Measurements from ENCODE around the gene VWA8.

The VWA8 gene

GRCh38 chr13:41693434-41693833 lies 267.5 kb downstream of the VWA8 start:
- no peak overlapping the region for H3K4me3 ChIP-seq (ENCODE audit: low read depth, low read length)
- DNase-seq (ENCODE audit: low read depth, low spot score): no peak
- CTCF ChIA-PET: interaction anchor here (1.1 to 1.2 kb wide), 2 partner anchors 18 to 25 kb away, joined by 3 to 4 read pairs; no protein-coding TSS in a partner anchor
- POLR2A ChIA-PET: no interaction called here
- no peak for TF ChIP-seq CTCF (IDR thresholded peaks at IDR 0.05; ENCODE audit: insufficient read depth, low read length, missing control alignments)

GRCh38 chr13:41691274-41691673 lies 269.6 kb downstream of the VWA8 start:
- no peak for DNase-seq (ENCODE audit: low read depth, low spot score)
- no peak overlapping the region for H3K4me3 ChIP-seq (ENCODE audit: low read depth, low read length)
- POLR2A ChIA-PET: interaction anchor here (0.6 kb wide), 1 partner anchor 355 kb away, joined by 3 read pairs; no protein-coding TSS in a partner anchor
- TF ChIP-seq CTCF (IDR thresholded peaks at IDR 0.05; ENCODE audit: insufficient read depth, low read length, missing control alignments): no peak
- CTCF ChIA-PET: interaction anchor here (1.5 to 1.9 kb wide), 2 partner anchors 16 to 23 kb away, joined by 3 to 7 read pairs; no protein-coding TSS in a partner anchor

- no peak for TF ChIP-seq CTCF (IDR thresholded peaks at IDR 0.05; ENCODE audit: insufficient read depth, low read length, missing control alignments)
- CTCF ChIA-PET: no interaction called here
Measured at GRCh38 chr13:41682766-41683165, 278.1 kb downstream of the VWA8 start.

GRCh38 chr13:41682001-41682400 lies 278.9 kb downstream of the VWA8 start:
- H3K4me3 ChIP-seq (ENCODE audit: low read depth, low read length): no peak overlapping the region
- POLR2A ChIA-PET: no interaction called here
- no peak for DNase-seq (ENCODE audit: low read depth, low spot score)
- no peak for TF ChIP-seq CTCF (IDR thresholded peaks at IDR 0.05; ENCODE audit: insufficient read depth, low read length, missing control alignments)
- CTCF ChIA-PET: interaction anchor here (1.0 kb wide), 1 partner anchor 10 kb away, joined by 3 read pairs; no protein-coding TSS in a partner anchor

More at GRCh38 chr13:41682766-41683165, 278.1 kb downstream of the VWA8 start:
- no peak for DNase-seq (ENCODE audit: low read depth, low spot score)
- no peak overlapping the region for H3K4me3 ChIP-seq (ENCODE audit: low read depth, low read length)
- POLR2A ChIA-PET: no interaction called here

- ChIA-PET POLR2A (no interaction called here), CTCF (interaction anchor here (1.0 kb wide), 1 partner anchor 9 kb away, joined by 3 read pairs; no protein-coding TSS in a partner anchor)
- no peak overlapping the region for H3K4me3 ChIP-seq (ENCODE audit: low read depth, low read length)
- TF ChIP-seq CTCF (IDR thresholded peaks at IDR 0.05; ENCODE audit: insufficient read depth, low read length, missing control alignments): no peak
- DNase-seq (ENCODE audit: low read depth, low spot score): no peak
Measured at GRCh38 chr13:41681587-41681986, 279.3 kb downstream of the VWA8 start.

- DNase-seq (ENCODE audit: low read depth, low spot score): no peak
- H3K4me3 ChIP-seq (ENCODE audit: low read depth, low read length): no peak overlapping the region
- TF ChIP-seq CTCF (IDR thresholded peaks at IDR 0.05; ENCODE audit: insufficient read depth, low read length, missing control alignments): no peak
- POLR2A ChIA-PET: no interaction called here
- CTCF ChIA-PET: no interaction called here
Measured at GRCh38 chr13:41680900-41681299, 280.0 kb downstream of the VWA8 start.

Measured in AG04449 (cell line).